ENCODE data around the gene RNF150. TPM values are rescaled to one million over a fixed set of nuclear protein-coding genes. Genes with fewer than 3 reads are reported as not detected.

RNF150 gene
- total and polyA plus RNA-seq, 4 donors, result 0.27 to 1.4 (median 0.81) TPM

DNA sequence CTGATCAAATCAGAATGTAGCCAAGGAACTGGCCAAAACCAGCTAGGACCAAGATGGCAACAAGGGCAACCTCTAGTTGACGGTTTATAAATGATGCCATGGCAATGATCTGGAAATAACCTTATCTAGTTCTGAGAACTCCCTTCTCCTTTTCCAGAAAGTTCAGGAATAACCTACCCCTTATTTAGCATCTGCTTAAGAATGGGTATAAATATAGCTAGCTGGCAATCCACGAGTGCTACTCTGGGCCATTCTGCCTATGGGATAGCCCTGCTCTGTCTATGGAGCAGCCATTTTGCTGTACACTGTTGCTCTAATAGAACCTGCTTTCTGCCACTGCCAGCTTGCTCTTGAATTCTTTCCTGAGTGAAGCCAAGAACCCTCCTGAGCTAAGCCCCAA is 192.7 kb downstream of the RNF150 start:
- no peak overlapping the region for H3K4me3 ChIP-seq (ENCODE audit: low read depth in 1 of 3, low read length in 3 of 3)
- no peak for DNase-seq (ENCODE audit: low spot score)
- no peaks in the 10 kb centered on the region for H3K9me3 ChIP-seq (ENCODE audit: control insufficient read depth in 4 of 4, low read length in 3 of 4)
- no peak overlapping the region for H3K27ac ChIP-seq (ENCODE audit: low read depth in 1 of 2, low read length in 2 of 2)
- 78% methylated on average over 2 of the region's 2 CpGs for WGBS
- no peaks in the 10 kb centered on the region for H3K36me3 ChIP-seq (ENCODE audit: control insufficient read depth in 4 of 4, insufficient read depth in 3 of 4, low read depth in 1 of 4, low read length in 3 of 4)
- TF ChIP-seq JUND (IDR thresholded peaks at IDR 0.05) (no peak), RXRA (IDR thresholded peaks at IDR 0.05) (no peak), NR2F2 (IDR thresholded peaks at IDR 0.05) (no peak), FOXA1 (IDR thresholded peaks at IDR 0.05) (no peak), EGR1 (IDR thresholded peaks at IDR 0.05; ENCODE audit: low read depth in 2 of 2) (no peak), SP1 (IDR thresholded peaks at IDR 0.05) (no peak), GABPA (IDR thresholded peaks at IDR 0.05 in 1 of 2, conservative IDR thresholded peaks at IDR 0.05 in 1 of 2) (no peak), FOXA2 (IDR thresholded peaks at IDR 0.05) (no peak), TAF1 (conservative IDR thresholded peaks at IDR 0.05) (no peak)
- TF ChIP-seq, protein P1, sequence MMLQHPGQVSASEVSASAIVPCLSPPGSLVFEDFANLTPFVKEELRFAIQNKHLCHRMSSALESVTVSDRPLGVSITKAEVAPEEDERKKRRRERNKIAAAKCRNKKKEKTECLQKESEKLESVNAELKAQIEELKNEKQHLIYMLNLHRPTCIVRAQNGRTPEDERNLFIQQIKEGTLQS (IDR thresholded peaks at IDR 0.05), result no peak
- TF ChIP-seq, protein P2, sequence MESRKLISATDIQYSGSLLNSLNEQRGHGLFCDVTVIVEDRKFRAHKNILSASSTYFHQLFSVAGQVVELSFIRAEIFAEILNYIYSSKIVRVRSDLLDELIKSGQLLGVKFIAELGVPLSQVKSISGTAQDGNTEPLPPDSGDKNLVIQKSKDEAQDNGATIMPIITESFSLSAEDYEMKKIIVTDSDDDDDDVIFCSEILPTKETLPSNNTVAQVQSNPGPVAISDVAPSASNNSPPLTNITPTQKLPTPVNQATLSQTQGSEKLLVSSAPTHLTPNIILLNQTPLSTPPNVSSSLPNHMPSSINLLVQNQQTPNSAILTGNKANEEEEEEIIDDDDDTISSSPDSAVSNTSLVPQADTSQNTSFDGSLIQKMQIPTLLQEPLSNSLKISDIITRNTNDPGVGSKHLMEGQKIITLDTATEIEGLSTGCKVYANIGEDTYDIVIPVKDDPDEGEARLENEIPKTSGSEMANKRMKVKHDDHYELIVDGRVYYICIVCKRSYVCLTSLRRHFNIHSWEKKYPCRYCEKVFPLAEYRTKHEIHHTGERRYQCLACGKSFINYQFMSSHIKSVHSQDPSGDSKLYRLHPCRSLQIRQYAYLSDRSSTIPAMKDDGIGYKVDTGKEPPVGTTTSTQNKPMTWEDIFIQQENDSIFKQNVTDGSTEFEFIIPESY (IDR thresholded peaks at IDR 0.05), result no peak
- H3K4me1 ChIP-seq (ENCODE audit: control insufficient read depth in 4 of 4, insufficient read depth in 4 of 4, low read length in 3 of 4), result no peaks in the 10 kb centered on the region
- no peak overlapping the region for H3K9ac ChIP-seq (ENCODE audit: low read depth in 1 of 2, low read length in 2 of 2)
- no peaks in the 10 kb centered on the region for H3K27me3 ChIP-seq (ENCODE audit: control insufficient read depth in 4 of 4, insufficient read depth in 4 of 4, low read length in 3 of 4)

- TF ChIP-seq, protein P1 (IDR thresholded peaks at IDR 0.05), result no peak
- Histone ChIP-seq H3K4me1 (ENCODE audit: control insufficient read depth in 4 of 4, insufficient read depth in 4 of 4, low read length in 3 of 4) (no peaks in the 10 kb centered on the region), H3K4me3 (ENCODE audit: low read depth in 1 of 3, low read length in 3 of 3) (no peak overlapping the region), H3K27me3 (ENCODE audit: control insufficient read depth in 4 of 4, insufficient read depth in 4 of 4, low read length in 3 of 4) (no peaks in the 10 kb centered on the region), H3K36me3 (ENCODE audit: control insufficient read depth in 4 of 4, insufficient read depth in 3 of 4, low read depth in 1 of 4, low read length in 3 of 4) (no peaks in the 10 kb centered on the region), H3K9ac (ENCODE audit: low read depth in 1 of 2, low read length in 2 of 2) (no peak overlapping the region), H3K9me3 (ENCODE audit: control insufficient read depth in 4 of 4, low read length in 3 of 4) (no peaks in the 10 kb centered on the region), H3K27ac (ENCODE audit: low read depth in 1 of 2, low read length in 2 of 2) (no peak overlapping the region)
- WGBS, result 86% methylated on average over 6 of the region's 6 CpGs
- no peak for DNase-seq (ENCODE audit: low spot score)
Measured at GRCh38 chr4:140937866-140938265, 195.4 kb downstream of the RNF150 start.

DNA sequence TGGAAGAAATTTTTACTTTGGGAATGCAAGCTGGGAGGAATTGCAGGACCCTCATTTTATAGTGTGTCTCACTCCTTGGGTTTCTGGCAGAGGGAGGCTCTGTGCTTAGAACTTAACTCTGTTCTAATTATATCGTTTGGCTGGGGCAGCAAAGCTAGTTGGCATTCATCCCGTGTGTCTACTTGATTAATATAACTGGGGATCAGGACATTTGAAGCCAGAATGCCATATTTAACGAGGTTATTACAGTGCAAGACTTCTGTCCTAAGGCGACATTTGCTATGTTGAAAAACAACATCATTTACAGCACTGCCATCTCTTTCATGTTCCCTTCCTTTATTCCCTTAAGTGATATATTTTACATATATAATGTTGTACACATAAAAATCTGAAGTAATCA is 198.0 kb downstream of the RNF150 start:
- peaks cover 0 to 3% (median 0%) of the 10 kb centered on the region in 4 donors for H3K4me1 ChIP-seq (ENCODE audit: control insufficient read depth in 4 of 4, insufficient read depth in 4 of 4, low read length in 3 of 4)
- H3K4me3 ChIP-seq (ENCODE audit: low read depth in 1 of 3, low read length in 3 of 3), result no peak overlapping the region
- no peaks in the 10 kb centered on the region for H3K27me3 ChIP-seq (ENCODE audit: control insufficient read depth in 4 of 4, insufficient read depth in 4 of 4, low read length in 3 of 4)
- no peak overlapping the region for H3K27ac ChIP-seq (ENCODE audit: low read depth in 1 of 2, low read length in 2 of 2)
- 58% methylated on average over 4 of the region's 4 CpGs for WGBS
- H3K9me3 ChIP-seq (ENCODE audit: control insufficient read depth in 4 of 4, low read length in 3 of 4), result no peaks in the 10 kb centered on the region
- TF ChIP-seq, protein P3, sequence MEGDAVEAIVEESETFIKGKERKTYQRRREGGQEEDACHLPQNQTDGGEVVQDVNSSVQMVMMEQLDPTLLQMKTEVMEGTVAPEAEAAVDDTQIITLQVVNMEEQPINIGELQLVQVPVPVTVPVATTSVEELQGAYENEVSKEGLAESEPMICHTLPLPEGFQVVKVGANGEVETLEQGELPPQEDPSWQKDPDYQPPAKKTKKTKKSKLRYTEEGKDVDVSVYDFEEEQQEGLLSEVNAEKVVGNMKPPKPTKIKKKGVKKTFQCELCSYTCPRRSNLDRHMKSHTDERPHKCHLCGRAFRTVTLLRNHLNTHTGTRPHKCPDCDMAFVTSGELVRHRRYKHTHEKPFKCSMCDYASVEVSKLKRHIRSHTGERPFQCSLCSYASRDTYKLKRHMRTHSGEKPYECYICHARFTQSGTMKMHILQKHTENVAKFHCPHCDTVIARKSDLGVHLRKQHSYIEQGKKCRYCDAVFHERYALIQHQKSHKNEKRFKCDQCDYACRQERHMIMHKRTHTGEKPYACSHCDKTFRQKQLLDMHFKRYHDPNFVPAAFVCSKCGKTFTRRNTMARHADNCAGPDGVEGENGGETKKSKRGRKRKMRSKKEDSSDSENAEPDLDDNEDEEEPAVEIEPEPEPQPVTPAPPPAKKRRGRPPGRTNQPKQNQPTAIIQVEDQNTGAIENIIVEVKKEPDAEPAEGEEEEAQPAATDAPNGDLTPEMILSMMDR (IDR thresholded peaks at IDR 0.05; ENCODE audit: low read depth, low read length, missing input control), result no peak
- peak; percentile 53 for TF ChIP-seq NR2F2 (IDR thresholded peaks at IDR 0.05)
- no peak for TF ChIP-seq TAF1 (conservative IDR thresholded peaks at IDR 0.05)
- no peak for TF ChIP-seq REST (IDR thresholded peaks at IDR 0.05)
- TF ChIP-seq, protein P1 (IDR thresholded peaks at IDR 0.05), result no peak
- no peak for TF ChIP-seq GABPA (IDR thresholded peaks at IDR 0.05 in 1 of 2, conservative IDR thresholded peaks at IDR 0.05 in 1 of 2)
- TF ChIP-seq FOXA1 (IDR thresholded peaks at IDR 0.05), result no peak
- TF ChIP-seq EGR1 (IDR thresholded peaks at IDR 0.05; ENCODE audit: low read depth in 2 of 2), result no peak
- TF ChIP-seq HNF4A (conservative IDR thresholded peaks at IDR 0.05), result no peak
- no peak for TF ChIP-seq RAD21 (IDR thresholded peaks at IDR 0.05)
- no peak for TF ChIP-seq SP1 (IDR thresholded peaks at IDR 0.05)
- TF ChIP-seq JUND (IDR thresholded peaks at IDR 0.05), result no peak
- TF ChIP-seq RXRA (IDR thresholded peaks at IDR 0.05), result peak in 1 of 2 donors; percentile 20
- TF ChIP-seq MAX (IDR thresholded peaks at IDR 0.05), result no peak
- H3K36me3 ChIP-seq (ENCODE audit: control insufficient read depth in 4 of 4, insufficient read depth in 3 of 4, low read depth in 1 of 4, low read length in 3 of 4), result no peaks in the 10 kb centered on the region
- no peak for DNase-seq (ENCODE audit: low spot score)
- no peak overlapping the region for H3K9ac ChIP-seq (ENCODE audit: low read depth in 1 of 2, low read length in 2 of 2)
